HepG2 (cell line): ENCODE results near the gene KPNB1. TPM values are rescaled to one million over a fixed set of nuclear protein-coding genes. Genes with fewer than 3 reads are reported as not detected.

ENCODE experiments used
- CAMTA2 ChIP-seq: sonication (generic); formaldehyde crosslinking; IDR thresholded peaks from 2 replicates; pipeline ENCODE4 v1.4.0; 2020; ENCODE audit warnings: mild to moderate bottlenecking, missing genetic modification reagents, borderline replicate concordance
- NKX3-1 ChIP-seq: sonication (generic); formaldehyde crosslinking; IDR thresholded peaks from 2 replicates; pipeline ENCODE4 v1.5.0; 2020; ENCODE audit warnings: missing genetic modification reagents
- NR3C1 ChIP-seq: sonication (generic); formaldehyde crosslinking; IDR thresholded peaks from 2 replicates; pipeline ENCODE4 v1.4.0; 2020; ENCODE audit warnings: missing genetic modification reagents
- ZNF282 ChIP-seq: fragments of 450-650 bp; IDR thresholded peaks from 2 replicates; pipeline ENCODE4 v1.6.1; 2018; ENCODE audit not compliant: partially characterized antibody
- polyA plus RNA-seq, 8 experiments: library from polyadenylated mRNA; depleted of rRNA in 3 of 8; stranded (reverse) in 7 of 8; unstranded in 1 of 8; fragments of >200 nt; fragmentation: Illumina TruSeq in 4 of 8; extraction: Trizol in 4 of 8; gene quantifications; 2 replicates each; pipeline versions ENCODE4 v1.2.1 to v1.2.3, GENCODE V29; 2011 to 2016; ENCODE audit warnings: low read depth in 4 of 8, missing spikeins in 1 of 8, mixed read lengths in 1 of 8; ENCODE audit not compliant: insufficient read depth in 1 of 8
- total RNA-seq, 5 experiments: library from RNA; depleted of rRNA; stranded (reverse); fragments of >200 nt; fragmentation: Illumina TruSeq; extraction: Trizol; gene quantifications; 2 replicates each; pipeline ENCODE4 v1.2.3, GENCODE V29; 2016; ENCODE audit warnings: low read depth in 1 of 5
- TF ChIP-seq, protein P1 (sequence below): sonication (generic); formaldehyde crosslinking; IDR thresholded peaks from 2 replicates; pipeline ENCODE4 v1.4.0; 2020; ENCODE audit warnings: mild to moderate bottlenecking, missing genetic modification reagents
- TF ChIP-seq, protein P2 (sequence below): sonication (generic); formaldehyde crosslinking; IDR thresholded peaks from 2 replicates; pipeline ENCODE4 v1.4.0; 2020; ENCODE audit warnings: mild to moderate bottlenecking, missing genetic modification reagents
- TF ChIP-seq, protein P3 (sequence below): sonication (generic); formaldehyde crosslinking; IDR thresholded peaks from 2 replicates; pipeline ENCODE4 v1.4.0; 2020; ENCODE audit warnings: missing genetic modification reagents
- TF ChIP-seq, protein P4 (sequence below): sonication (generic); formaldehyde crosslinking; IDR thresholded peaks from 2 replicates; pipeline ENCODE4 v1.5.0; 2020; ENCODE audit warnings: mild to moderate bottlenecking, missing genetic modification reagents
- TF ChIP-seq, protein P5 (sequence below): sonication (generic); formaldehyde crosslinking; IDR thresholded peaks from 2 replicates; pipeline ENCODE4 v1.8.0; 2022; ENCODE audit warnings: missing genetic modification reagents, mild to moderate bottlenecking, moderate library complexity, borderline replicate concordance
- TF ChIP-seq, protein P6 (sequence below): sonication (generic); formaldehyde crosslinking; IDR thresholded peaks from 2 replicates; pipeline ENCODE4 v1.9.0; 2021; ENCODE audit warnings: missing genetic modification reagents, mild to moderate bottlenecking, borderline replicate concordance
- TF ChIP-seq, protein P7 (sequence below): sonication (generic); formaldehyde crosslinking; conservative IDR thresholded peaks from 2 replicates; pipeline ENCODE4 v1.4.0; 2020; ENCODE audit warnings: missing genetic modification reagents
- TF ChIP-seq, protein P8 (sequence below): sonication (generic); formaldehyde crosslinking; IDR thresholded peaks from 2 replicates; pipeline ENCODE4 v1.4.0; 2020; ENCODE audit warnings: missing genetic modification reagents, mild to moderate bottlenecking, borderline replicate concordance

Gene KPNB1
- total and polyA plus RNA-seq, 2 of the 13 experiments (the other 11 are each of a cell fraction or from before 2014, with no cell fraction given) = 164 to 424 TPM

DNA sequence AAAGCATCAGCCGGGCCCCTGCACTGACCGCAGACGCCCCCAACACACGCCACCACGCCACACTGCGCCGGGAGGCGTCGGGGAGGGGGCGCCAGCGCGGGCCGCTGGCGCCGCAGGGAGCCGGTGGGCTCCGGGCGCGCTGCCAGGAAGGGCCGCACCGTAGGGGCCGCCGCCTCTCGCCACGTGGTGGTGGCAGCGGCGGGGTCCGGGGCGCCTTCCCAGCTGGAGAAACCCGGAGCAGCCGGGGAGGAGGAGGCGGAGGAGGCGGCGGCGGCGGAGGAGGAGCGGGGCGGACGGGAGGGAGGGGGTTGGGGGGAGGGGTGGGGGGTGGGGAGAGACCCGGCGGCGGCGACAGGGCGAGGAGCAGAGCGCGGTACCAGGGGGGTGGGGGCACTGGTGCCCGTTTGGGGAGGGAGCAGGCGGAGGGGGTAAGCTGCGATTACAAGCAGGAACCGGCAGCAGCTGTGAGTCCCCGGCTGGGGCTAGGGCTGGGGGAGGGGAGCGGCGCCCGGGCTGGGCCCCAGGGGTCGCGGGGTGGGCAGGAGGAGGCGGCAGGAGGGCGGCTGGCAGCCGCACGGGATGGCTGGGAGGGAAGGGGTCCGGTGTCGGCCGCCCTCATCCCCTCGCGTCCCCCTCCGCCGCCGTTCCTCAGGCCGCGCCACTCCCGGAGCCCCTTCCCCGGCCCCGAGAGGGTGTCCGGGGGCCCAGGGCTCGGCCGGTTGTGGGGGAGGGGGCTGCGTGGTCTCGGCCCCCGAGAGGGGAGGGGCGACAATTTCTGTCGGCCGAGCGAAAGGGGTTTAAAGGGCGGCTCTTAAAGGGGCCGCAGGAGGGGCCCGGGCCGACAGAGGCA is 44.2 kb downstream of the KPNB1 start, which contains the start of gene TBKBP1 (continued):
- TF ChIP-seq NKX3-1 (CRISPR knock-in tag) (no peak), NR3C1 (CRISPR knock-in tag) (no peak), CAMTA2 (no peak), ZNF282 (no peak)
- TF ChIP-seq, protein P1, sequence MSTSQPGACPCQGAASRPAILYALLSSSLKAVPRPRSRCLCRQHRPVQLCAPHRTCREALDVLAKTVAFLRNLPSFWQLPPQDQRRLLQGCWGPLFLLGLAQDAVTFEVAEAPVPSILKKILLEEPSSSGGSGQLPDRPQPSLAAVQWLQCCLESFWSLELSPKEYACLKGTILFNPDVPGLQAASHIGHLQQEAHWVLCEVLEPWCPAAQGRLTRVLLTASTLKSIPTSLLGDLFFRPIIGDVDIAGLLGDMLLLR (CRISPR knock-in tag) = no peak
- TF ChIP-seq, protein P2, sequence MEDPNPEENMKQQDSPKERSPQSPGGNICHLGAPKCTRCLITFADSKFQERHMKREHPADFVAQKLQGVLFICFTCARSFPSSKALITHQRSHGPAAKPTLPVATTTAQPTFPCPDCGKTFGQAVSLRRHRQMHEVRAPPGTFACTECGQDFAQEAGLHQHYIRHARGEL (CRISPR knock-in tag) = no peak
- TF ChIP-seq, protein P3, sequence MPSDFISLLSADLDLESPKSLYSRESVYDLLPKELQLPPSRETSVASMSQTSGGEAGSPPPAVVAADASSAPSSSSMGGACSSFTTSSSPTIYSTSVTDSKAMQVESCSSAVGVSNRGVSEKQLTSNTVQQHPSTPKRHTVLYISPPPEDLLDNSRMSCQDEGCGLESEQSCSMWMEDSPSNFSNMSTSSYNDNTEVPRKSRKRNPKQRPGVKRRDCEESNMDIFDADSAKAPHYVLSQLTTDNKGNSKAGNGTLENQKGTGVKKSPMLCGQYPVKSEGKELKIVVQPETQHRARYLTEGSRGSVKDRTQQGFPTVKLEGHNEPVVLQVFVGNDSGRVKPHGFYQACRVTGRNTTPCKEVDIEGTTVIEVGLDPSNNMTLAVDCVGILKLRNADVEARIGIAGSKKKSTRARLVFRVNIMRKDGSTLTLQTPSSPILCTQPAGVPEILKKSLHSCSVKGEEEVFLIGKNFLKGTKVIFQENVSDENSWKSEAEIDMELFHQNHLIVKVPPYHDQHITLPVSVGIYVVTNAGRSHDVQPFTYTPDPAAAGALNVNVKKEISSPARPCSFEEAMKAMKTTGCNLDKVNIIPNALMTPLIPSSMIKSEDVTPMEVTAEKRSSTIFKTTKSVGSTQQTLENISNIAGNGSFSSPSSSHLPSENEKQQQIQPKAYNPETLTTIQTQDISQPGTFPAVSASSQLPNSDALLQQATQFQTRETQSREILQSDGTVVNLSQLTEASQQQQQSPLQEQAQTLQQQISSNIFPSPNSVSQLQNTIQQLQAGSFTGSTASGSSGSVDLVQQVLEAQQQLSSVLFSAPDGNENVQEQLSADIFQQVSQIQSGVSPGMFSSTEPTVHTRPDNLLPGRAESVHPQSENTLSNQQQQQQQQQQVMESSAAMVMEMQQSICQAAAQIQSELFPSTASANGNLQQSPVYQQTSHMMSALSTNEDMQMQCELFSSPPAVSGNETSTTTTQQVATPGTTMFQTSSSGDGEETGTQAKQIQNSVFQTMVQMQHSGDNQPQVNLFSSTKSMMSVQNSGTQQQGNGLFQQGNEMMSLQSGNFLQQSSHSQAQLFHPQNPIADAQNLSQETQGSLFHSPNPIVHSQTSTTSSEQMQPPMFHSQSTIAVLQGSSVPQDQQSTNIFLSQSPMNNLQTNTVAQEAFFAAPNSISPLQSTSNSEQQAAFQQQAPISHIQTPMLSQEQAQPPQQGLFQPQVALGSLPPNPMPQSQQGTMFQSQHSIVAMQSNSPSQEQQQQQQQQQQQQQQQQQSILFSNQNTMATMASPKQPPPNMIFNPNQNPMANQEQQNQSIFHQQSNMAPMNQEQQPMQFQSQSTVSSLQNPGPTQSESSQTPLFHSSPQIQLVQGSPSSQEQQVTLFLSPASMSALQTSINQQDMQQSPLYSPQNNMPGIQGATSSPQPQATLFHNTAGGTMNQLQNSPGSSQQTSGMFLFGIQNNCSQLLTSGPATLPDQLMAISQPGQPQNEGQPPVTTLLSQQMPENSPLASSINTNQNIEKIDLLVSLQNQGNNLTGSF = no peak
- TF ChIP-seq, protein P4, sequence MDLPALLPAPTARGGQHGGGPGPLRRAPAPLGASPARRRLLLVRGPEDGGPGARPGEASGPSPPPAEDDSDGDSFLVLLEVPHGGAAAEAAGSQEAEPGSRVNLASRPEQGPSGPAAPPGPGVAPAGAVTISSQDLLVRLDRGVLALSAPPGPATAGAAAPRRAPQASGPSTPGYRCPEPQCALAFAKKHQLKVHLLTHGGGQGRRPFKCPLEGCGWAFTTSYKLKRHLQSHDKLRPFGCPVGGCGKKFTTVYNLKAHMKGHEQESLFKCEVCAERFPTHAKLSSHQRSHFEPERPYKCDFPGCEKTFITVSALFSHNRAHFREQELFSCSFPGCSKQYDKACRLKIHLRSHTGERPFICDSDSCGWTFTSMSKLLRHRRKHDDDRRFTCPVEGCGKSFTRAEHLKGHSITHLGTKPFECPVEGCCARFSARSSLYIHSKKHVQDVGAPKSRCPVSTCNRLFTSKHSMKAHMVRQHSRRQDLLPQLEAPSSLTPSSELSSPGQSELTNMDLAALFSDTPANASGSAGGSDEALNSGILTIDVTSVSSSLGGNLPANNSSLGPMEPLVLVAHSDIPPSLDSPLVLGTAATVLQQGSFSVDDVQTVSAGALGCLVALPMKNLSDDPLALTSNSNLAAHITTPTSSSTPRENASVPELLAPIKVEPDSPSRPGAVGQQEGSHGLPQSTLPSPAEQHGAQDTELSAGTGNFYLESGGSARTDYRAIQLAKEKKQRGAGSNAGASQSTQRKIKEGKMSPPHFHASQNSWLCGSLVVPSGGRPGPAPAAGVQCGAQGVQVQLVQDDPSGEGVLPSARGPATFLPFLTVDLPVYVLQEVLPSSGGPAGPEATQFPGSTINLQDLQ (CRISPR knock-in tag) = no peak
- TF ChIP-seq, protein P5, sequence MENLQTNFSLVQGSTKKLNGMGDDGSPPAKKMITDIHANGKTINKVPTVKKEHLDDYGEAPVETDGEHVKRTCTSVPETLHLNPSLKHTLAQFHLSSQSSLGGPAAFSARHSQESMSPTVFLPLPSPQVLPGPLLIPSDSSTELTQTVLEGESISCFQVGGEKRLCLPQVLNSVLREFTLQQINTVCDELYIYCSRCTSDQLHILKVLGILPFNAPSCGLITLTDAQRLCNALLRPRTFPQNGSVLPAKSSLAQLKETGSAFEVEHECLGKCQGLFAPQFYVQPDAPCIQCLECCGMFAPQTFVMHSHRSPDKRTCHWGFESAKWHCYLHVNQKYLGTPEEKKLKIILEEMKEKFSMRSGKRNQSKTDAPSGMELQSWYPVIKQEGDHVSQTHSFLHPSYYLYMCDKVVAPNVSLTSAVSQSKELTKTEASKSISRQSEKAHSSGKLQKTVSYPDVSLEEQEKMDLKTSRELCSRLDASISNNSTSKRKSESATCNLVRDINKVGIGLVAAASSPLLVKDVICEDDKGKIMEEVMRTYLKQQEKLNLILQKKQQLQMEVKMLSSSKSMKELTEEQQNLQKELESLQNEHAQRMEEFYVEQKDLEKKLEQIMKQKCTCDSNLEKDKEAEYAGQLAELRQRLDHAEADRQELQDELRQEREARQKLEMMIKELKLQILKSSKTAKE (CRISPR knock-in tag) = no peak
- TF ChIP-seq, protein P6, sequence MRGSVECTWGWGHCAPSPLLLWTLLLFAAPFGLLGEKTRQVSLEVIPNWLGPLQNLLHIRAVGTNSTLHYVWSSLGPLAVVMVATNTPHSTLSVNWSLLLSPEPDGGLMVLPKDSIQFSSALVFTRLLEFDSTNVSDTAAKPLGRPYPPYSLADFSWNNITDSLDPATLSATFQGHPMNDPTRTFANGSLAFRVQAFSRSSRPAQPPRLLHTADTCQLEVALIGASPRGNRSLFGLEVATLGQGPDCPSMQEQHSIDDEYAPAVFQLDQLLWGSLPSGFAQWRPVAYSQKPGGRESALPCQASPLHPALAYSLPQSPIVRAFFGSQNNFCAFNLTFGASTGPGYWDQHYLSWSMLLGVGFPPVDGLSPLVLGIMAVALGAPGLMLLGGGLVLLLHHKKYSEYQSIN (CRISPR knock-in tag) = no peak
- TF ChIP-seq, protein P7, sequence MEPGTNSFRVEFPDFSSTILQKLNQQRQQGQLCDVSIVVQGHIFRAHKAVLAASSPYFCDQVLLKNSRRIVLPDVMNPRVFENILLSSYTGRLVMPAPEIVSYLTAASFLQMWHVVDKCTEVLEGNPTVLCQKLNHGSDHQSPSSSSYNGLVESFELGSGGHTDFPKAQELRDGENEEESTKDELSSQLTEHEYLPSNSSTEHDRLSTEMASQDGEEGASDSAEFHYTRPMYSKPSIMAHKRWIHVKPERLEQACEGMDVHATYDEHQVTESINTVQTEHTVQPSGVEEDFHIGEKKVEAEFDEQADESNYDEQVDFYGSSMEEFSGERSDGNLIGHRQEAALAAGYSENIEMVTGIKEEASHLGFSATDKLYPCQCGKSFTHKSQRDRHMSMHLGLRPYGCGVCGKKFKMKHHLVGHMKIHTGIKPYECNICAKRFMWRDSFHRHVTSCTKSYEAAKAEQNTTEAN (CRISPR knock-in tag) = no peak
- TF ChIP-seq, protein P8, sequence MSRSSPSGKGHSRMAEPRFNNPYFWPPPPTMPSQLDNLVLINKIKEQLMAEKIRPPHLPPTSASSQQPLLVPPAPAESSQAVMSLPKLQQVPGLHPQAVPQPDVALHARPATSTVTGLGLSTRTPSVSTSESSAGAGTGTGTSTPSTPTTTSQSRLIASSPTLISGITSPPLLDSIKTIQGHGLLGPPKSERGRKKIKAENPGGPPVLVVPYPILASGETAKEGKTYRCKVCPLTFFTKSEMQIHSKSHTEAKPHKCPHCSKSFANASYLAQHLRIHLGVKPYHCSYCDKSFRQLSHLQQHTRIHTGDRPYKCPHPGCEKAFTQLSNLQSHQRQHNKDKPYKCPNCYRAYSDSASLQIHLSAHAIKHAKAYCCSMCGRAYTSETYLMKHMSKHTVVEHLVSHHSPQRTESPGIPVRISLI (CRISPR knock-in tag) = no peak
